PC-3 (cell line): Measurements from ENCODE around the gene SPRTN.

Source experiments
- EZH2 ChIP-seq: fragments of 300-600 bp; sonication (generic); IDR thresholded peaks from one replicate; pipeline ENCODE4 v1.6.1; 2017; ENCODE audit warnings: antibody characterized with exemption, mild to moderate bottlenecking, low read length; ENCODE audit not compliant: unreplicated experiment
- TF ChIP-seq, protein P1 (sequence below): fragments of 300-600 bp; sonication (generic); conservative IDR thresholded peaks from 2 replicates; pipeline ENCODE4 v1.5.1; 2017; ENCODE audit warnings: antibody characterized with exemption, low read depth, mild to moderate bottlenecking, low read length

DNA sequence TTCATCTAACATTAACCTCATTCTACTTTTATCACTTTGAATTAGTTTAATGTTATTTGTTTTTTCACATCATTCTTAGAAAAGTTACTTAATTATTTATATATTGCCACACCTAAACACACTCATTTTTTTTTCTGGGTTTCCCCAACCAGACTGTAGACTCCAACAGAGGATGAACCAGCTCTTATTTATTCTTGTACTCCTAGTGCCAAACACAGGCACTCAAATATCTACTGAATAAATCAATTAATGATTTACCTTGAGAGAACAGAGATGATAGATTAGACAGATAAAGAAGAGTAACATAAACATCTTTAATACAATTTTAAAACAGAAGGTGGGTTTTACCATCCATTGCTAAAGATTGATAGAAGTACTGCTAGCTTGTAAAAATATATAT, 48.4 kb downstream of the SPRTN start:
- TF ChIP-seq, protein P1, sequence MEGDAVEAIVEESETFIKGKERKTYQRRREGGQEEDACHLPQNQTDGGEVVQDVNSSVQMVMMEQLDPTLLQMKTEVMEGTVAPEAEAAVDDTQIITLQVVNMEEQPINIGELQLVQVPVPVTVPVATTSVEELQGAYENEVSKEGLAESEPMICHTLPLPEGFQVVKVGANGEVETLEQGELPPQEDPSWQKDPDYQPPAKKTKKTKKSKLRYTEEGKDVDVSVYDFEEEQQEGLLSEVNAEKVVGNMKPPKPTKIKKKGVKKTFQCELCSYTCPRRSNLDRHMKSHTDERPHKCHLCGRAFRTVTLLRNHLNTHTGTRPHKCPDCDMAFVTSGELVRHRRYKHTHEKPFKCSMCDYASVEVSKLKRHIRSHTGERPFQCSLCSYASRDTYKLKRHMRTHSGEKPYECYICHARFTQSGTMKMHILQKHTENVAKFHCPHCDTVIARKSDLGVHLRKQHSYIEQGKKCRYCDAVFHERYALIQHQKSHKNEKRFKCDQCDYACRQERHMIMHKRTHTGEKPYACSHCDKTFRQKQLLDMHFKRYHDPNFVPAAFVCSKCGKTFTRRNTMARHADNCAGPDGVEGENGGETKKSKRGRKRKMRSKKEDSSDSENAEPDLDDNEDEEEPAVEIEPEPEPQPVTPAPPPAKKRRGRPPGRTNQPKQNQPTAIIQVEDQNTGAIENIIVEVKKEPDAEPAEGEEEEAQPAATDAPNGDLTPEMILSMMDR: no peak
- TF ChIP-seq EZH2: no peak
